ENCODE data around the gene RPTOR.

- TF ChIP-seq CTCF (IDR thresholded peaks at IDR 0.05; ENCODE audit: borderline replicate concordance, extremely low read depth, low read length, poor library complexity, severe bottlenecking) (peak; percentile 3), EZH2 (IDR thresholded peaks at IDR 0.05; ENCODE audit: borderline replicate concordance, low read depth, low read length, severe bottlenecking) (no peak)
Measured at GRCh38 chr17:80544655-80545498, at the start of gene RPTOR.
